GM23338 (cell line): ENCODE results near the gene FARP1. TPM values are rescaled to one million over a fixed set of nuclear protein-coding genes. Genes with fewer than 3 reads are reported as not detected.

Source experiments
- ATAC-seq: fragments of 200-7000 bp; cut with Tn5 transposase; 3 replicates; pipeline ENCODE4 v1.9.1; 2020
- DNase-seq: peaks from one replicate; pipeline ENCODE4 v3.0.0-alpha.2; 2015; ENCODE audit warnings: low spot score
- H2AFZ ChIP-seq: fragments of 200-600 bp; sonication (generic); 2 replicates; pipeline ENCODE4 v1.8.0; 2016; ENCODE audit warnings: antibody characterized with exemption, mild to moderate bottlenecking, moderate library complexity
- H3F3A ChIP-seq: fragments of 200-600 bp; sonication (generic); replicated peaks from 2 replicates; pipeline ENCODE4 v1.8.0; 2017; ENCODE audit warnings: antibody characterized with exemption, mixed run types, low read depth
- H3K27ac ChIP-seq: fragments of 200-600 bp; sonication (generic); 2 replicates; pipeline ENCODE4 v1.6.1; 2016; ENCODE audit warnings: low read depth
- H3K27me3 ChIP-seq: fragments of 200-600 bp; sonication (generic); 2 replicates; pipeline ENCODE4 v1.8.0; 2016; ENCODE audit warnings: mild to moderate bottlenecking, mixed run types, moderate library complexity; ENCODE audit not compliant: insufficient read depth
- H3K36me3 ChIP-seq: fragments of 200-600 bp; sonication (generic); 2 replicates; pipeline ENCODE4 v1.8.0; 2016; ENCODE audit warnings: mild to moderate bottlenecking; ENCODE audit not compliant: insufficient read depth
- H3K4me1 ChIP-seq: fragments of 200-600 bp; sonication (generic); 2 replicates; pipeline ENCODE4 v1.8.0; 2016; ENCODE audit warnings: mild to moderate bottlenecking, moderate library complexity; ENCODE audit not compliant: insufficient read depth
- H3K4me2 ChIP-seq: fragments of 200-600 bp; sonication (generic); 2 replicates; pipeline ENCODE4 v1.7.1; 2017; ENCODE audit warnings: mixed run types
- H3K4me3 ChIP-seq: fragments of 200-600 bp; sonication (generic); 2 replicates; pipeline ENCODE4 v1.6.1; 2016; ENCODE audit warnings: mixed run types
- H3K79me2 ChIP-seq: fragments of 200-600 bp; sonication (generic); replicated peaks from 2 replicates; pipeline ENCODE4 v1.8.0; 2017; ENCODE audit warnings: mild to moderate bottlenecking; ENCODE audit not compliant: insufficient read depth
- H3K9me2 ChIP-seq: fragments of 200-600 bp; sonication (generic); 2 replicates; pipeline ENCODE4 v1.8.0; 2017; ENCODE audit not compliant: insufficient read depth
- H4K20me1 ChIP-seq: fragments of 200-600 bp; sonication (generic); replicated peaks from 2 replicates; pipeline ENCODE4 v1.8.0; 2017; ENCODE audit warnings: mild to moderate bottlenecking; ENCODE audit not compliant: insufficient read depth
- H3K27ac Mint-ChIP-seq: 2 replicates; pipeline ENCODE4 v1.8.0; 2020; ENCODE audit warnings: inconsistent platforms, mild to moderate bottlenecking, moderate library complexity, mixed read lengths
- H3K27me3 Mint-ChIP-seq: 3 replicates; pipeline ENCODE4 v1.8.0; 2022; ENCODE audit warnings: low read depth, mild to moderate bottlenecking, moderate library complexity, mixed read lengths, inconsistent platforms; ENCODE audit not compliant: insufficient read depth, poor library complexity
- H3K36me3 Mint-ChIP-seq: 3 replicates; pipeline ENCODE4 v1.8.0; 2021; ENCODE audit warnings: low read depth, mild to moderate bottlenecking, inconsistent platforms, moderate library complexity, mixed read lengths
- H3K4me1 Mint-ChIP-seq: 3 replicates; pipeline ENCODE4 v1.8.0; 2020; ENCODE audit warnings: mild to moderate bottlenecking, inconsistent platforms, mixed read lengths
- H3K4me3 Mint-ChIP-seq: 3 replicates; pipeline ENCODE4 v1.8.0; 2021; ENCODE audit warnings: moderate library complexity, mild to moderate bottlenecking, inconsistent platforms, mixed read lengths
- H3K9me3 Mint-ChIP-seq: 3 replicates; pipeline ENCODE4 v1.8.0; 2020; ENCODE audit warnings: moderate library complexity, mild to moderate bottlenecking, inconsistent platforms, mixed read lengths
- CREB1 ChIP-seq: fragments of 250-450 bp; sonication (Bioruptor Pico); IDR thresholded peaks from 2 replicates; pipeline ENCODE4 v1.5.0; 2020; ENCODE audit warnings: low read depth, mild to moderate bottlenecking, moderate library complexity
- CTCF ChIP-seq, 2 experiments: fragments of 200-600 bp in 1 of 2; sonication (generic) in 1 of 2; conservative IDR thresholded peaks; 2 replicates each; pipeline versions ENCODE4 v1.5.1 to v1.6.1; 2016 to 2017; ENCODE audit warnings: antibody characterized with exemption in 2 of 2, low read depth in 2 of 2, mild to moderate bottlenecking in 2 of 2, moderate library complexity in 1 of 2
- EZH2 ChIP-seq: fragments of 200-600 bp; sonication (generic); IDR thresholded peaks from one replicate; pipeline ENCODE4 v1.8.0; 2017; ENCODE audit warnings: antibody characterized with exemption, mild to moderate bottlenecking, low read depth; ENCODE audit not compliant: unreplicated experiment
- EZH2phosphoT487 ChIP-seq: fragments of 200-600 bp; sonication (generic); IDR thresholded peaks from one replicate; pipeline ENCODE4 v1.8.1; 2018; ENCODE audit warnings: antibody characterized with exemption; ENCODE audit not compliant: unreplicated experiment
- JUNB ChIP-seq: IDR thresholded peaks from one replicate; pipeline ENCODE4 v1.6.1; 2016; ENCODE audit warnings: antibody characterized with exemption; ENCODE audit not compliant: unreplicated experiment
- NANOG ChIP-seq: IDR thresholded peaks from 2 replicates; pipeline ENCODE4 v1.6.1; 2016; ENCODE audit warnings: antibody characterized with exemption, borderline replicate concordance
- POLR2AphosphoS5 ChIP-seq: IDR thresholded peaks from 2 replicates; pipeline ENCODE4 v1.6.1; 2016; ENCODE audit warnings: antibody characterized with exemption, low read depth
- STAT1 ChIP-seq: IDR thresholded peaks from one replicate; pipeline ENCODE4 v1.6.1; 2016; ENCODE audit warnings: antibody characterized with exemption; ENCODE audit not compliant: unreplicated experiment
- ZNF114 ChIP-seq: fragments of 250-450 bp; sonication (Bioruptor Pico); IDR thresholded peaks from 2 replicates; pipeline ENCODE4 v1.5.0; 2020; ENCODE audit warnings: mild to moderate bottlenecking, moderate library complexity
- ZNF331 ChIP-seq: fragments of 250-450 bp; sonication (Bioruptor Pico); IDR thresholded peaks from 2 replicates; pipeline ENCODE4 v1.5.0; 2020; ENCODE audit warnings: low read depth, mild to moderate bottlenecking, moderate library complexity
- polyA plus RNA-seq: library from polyadenylated mRNA; unstranded; fragments of >200 nt; fragmentation: Nextera tagmentation; extraction: Ambion mirVana; gene quantifications from 2 replicates; pipeline ENCODE4 v1.2.1, GENCODE V29; 2016
- total RNA-seq: library from RNA; depleted of rRNA; stranded (reverse); fragments of >200 nt; shearing (Covaris generic); gene quantifications from 2 replicates; pipeline ENCODE4 v1.2.3, GENCODE V29; 2014
- TF ChIP-seq, protein P1 (sequence below): IDR thresholded peaks from one replicate; pipeline ENCODE4 v1.6.1; 2018; ENCODE audit warnings: antibody characterized with exemption; ENCODE audit not compliant: unreplicated experiment
- TF ChIP-seq, protein P2 (sequence below): IDR thresholded peaks from 2 replicates; pipeline ENCODE4 v1.6.1; 2016; ENCODE audit warnings: antibody characterized with exemption

The FARP1 gene
- total and polyA plus RNA-seq, 2 experiments from 2014 or later, result 53.6 to 82.5 TPM

DNA sequence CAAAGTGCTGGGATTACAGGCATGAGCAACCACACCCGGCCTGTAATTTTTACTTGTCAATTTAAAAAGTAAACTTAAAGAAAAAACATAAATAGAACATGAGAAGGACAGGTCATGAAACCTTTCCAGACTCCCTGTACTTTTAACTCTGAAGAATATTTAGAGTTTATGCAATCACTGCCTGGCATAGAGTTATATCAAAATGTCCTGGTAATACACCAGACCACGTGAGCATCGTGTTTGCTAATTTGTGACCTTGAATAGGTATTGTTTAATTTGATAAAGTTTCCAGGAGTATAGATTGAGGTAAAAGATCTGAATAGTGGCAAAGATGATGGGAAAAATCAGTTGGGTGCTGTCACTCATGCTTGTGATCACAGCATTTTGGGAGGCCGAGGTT is 115.3 kb downstream of the FARP1 start (continued):
- TF ChIP-seq, protein P1, sequence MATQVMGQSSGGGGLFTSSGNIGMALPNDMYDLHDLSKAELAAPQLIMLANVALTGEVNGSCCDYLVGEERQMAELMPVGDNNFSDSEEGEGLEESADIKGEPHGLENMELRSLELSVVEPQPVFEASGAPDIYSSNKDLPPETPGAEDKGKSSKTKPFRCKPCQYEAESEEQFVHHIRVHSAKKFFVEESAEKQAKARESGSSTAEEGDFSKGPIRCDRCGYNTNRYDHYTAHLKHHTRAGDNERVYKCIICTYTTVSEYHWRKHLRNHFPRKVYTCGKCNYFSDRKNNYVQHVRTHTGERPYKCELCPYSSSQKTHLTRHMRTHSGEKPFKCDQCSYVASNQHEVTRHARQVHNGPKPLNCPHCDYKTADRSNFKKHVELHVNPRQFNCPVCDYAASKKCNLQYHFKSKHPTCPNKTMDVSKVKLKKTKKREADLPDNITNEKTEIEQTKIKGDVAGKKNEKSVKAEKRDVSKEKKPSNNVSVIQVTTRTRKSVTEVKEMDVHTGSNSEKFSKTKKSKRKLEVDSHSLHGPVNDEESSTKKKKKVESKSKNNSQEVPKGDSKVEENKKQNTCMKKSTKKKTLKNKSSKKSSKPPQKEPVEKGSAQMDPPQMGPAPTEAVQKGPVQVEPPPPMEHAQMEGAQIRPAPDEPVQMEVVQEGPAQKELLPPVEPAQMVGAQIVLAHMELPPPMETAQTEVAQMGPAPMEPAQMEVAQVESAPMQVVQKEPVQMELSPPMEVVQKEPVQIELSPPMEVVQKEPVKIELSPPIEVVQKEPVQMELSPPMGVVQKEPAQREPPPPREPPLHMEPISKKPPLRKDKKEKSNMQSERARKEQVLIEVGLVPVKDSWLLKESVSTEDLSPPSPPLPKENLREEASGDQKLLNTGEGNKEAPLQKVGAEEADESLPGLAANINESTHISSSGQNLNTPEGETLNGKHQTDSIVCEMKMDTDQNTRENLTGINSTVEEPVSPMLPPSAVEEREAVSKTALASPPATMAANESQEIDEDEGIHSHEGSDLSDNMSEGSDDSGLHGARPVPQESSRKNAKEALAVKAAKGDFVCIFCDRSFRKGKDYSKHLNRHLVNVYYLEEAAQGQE, result no peak
- TF ChIP-seq EZH2phosphoT487 (no peak), CTCF (conservative IDR thresholded peaks at IDR 0.05; ENCODE audit: low read depth in 2 of 2) (no peak), JUNB (no peak), POLR2AphosphoS5 (no peak), ZNF114 (no peak)
- TF ChIP-seq, protein P2, sequence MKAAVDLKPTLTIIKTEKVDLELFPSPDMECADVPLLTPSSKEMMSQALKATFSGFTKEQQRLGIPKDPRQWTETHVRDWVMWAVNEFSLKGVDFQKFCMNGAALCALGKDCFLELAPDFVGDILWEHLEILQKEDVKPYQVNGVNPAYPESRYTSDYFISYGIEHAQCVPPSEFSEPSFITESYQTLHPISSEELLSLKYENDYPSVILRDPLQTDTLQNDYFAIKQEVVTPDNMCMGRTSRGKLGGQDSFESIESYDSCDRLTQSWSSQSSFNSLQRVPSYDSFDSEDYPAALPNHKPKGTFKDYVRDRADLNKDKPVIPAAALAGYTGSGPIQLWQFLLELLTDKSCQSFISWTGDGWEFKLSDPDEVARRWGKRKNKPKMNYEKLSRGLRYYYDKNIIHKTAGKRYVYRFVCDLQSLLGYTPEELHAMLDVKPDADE, result no peak

GRCh38 chr13:98260357-98261164 is 117.7 kb downstream of the FARP1 start:
- H3K79me2 ChIP-seq, result peaks cover 62% of the 10 kb centered on the region
- TF ChIP-seq EZH2, result no peak
- no peak for TF ChIP-seq NANOG
- TF ChIP-seq, protein P1, result no peak
- no peak for TF ChIP-seq EZH2phosphoT487
- no peak for TF ChIP-seq STAT1
- TF ChIP-seq JUNB, result no peak
- no peak for TF ChIP-seq ZNF114
- no peak for TF ChIP-seq CREB1 (CRISPR knock-in tag)
- no peak for TF ChIP-seq POLR2AphosphoS5
- TF ChIP-seq, protein P2, result no peak
- TF ChIP-seq ZNF331, result no peak
- TF ChIP-seq CTCF (conservative IDR thresholded peaks at IDR 0.05; ENCODE audit: low read depth in 2 of 2), result no peak
- 0 out of 2 replicates have a peak, but pooled peaks cover 6% of the 10 kb centered on the region for H3F3A ChIP-seq
- no peak overlapping the region for H3K4me2 ChIP-seq
- H3K4me3 ChIP-seq, result no peak overlapping the region
- DNase-seq, result no peak
- H3K27me3 ChIP-seq, result no peaks in the 10 kb centered on the region
- peaks cover 25% of the 10 kb centered on the region for H3K4me1 Mint-ChIP-seq
- H3K4me3 Mint-ChIP-seq, result no peak overlapping the region
- peaks cover 4% of the 10 kb centered on the region for H4K20me1 ChIP-seq
- H2AFZ ChIP-seq, result no peak overlapping the region
- no peak overlapping the region for H3K27ac ChIP-seq
- no peaks in the 10 kb centered on the region for H3K36me3 Mint-ChIP-seq
- no peaks in the 10 kb centered on the region for H3K36me3 ChIP-seq
- no peak for ATAC-seq
- peaks cover 6% of the 10 kb centered on the region; the same call in 1 of the 2 replicates for H3K4me1 ChIP-seq
- peaks cover 4% of the 10 kb centered on the region for H3K27me3 Mint-ChIP-seq
- no peaks in the 10 kb centered on the region for H3K9me2 ChIP-seq
- H3K9me3 Mint-ChIP-seq, result no peaks in the 10 kb centered on the region
- H3K27ac Mint-ChIP-seq, result peak overlapping the region; percentile 55
